ENCODE results near the gene BDNF. TPM values are rescaled to one million over a fixed set of nuclear protein-coding genes. Genes with fewer than 3 reads are reported as not detected.
A peak's percentile ranks its signal among the peaks of the same experiment; 100 is the strongest.
"Not testable (repeated sequence)": the region's sequence is repeated elsewhere in the genome, so short reads cannot be mapped to it uniquely, and the experiment has no call there.

BDNF gene
- total and polyA plus RNA-seq, 8 donors = 0.04 to 0.15 (median 0.09) TPM

- Histone ChIP-seq H3K9me3 (no peaks in the 10 kb centered on the region), H3K27ac (no peak overlapping the region), H3K4me3 (no peak overlapping the region), H3K36me3 (no peaks in the 10 kb centered on the region), H3K4me1 (no peaks in the 10 kb centered on the region), H3K27me3 (no peaks in the 10 kb centered on the region)
- TF ChIP-seq CTCF (IDR thresholded peaks at IDR 0.05) = no peak
- intact Hi-C loops (cut with DNase I) = no loop called here
- 70 to 80% methylated on average over 4 of the region's 4 CpGs for WGBS, 2 donors
- no peak for FAIRE-seq
- DNase-seq = no peak
- ATAC-seq = no peak
Observed at GRCh38 chr11:27678242-27678641, 22.0 kb downstream of the BDNF start.

GRCh38 chr11:27677108-27677507, 23.1 kb downstream of the BDNF start:
- 94 to 98% methylated on average over 4 of the region's 4 CpGs for WGBS, 2 donors
- H3K27ac ChIP-seq = no peak overlapping the region
- no peaks in the 10 kb centered on the region for H3K9me3 ChIP-seq
- no peaks in the 10 kb centered on the region for H3K27me3 ChIP-seq
- DNase-seq = no peak
- no peaks in the 10 kb centered on the region for H3K4me1 ChIP-seq
- TF ChIP-seq CTCF (IDR thresholded peaks at IDR 0.05) = no peak
- intact Hi-C loops (cut with DNase I) = no loop called here
- no peak for FAIRE-seq
- H3K36me3 ChIP-seq = no peaks in the 10 kb centered on the region
- no peak overlapping the region for H3K4me3 ChIP-seq
- no peak for ATAC-seq

- FAIRE-seq (no peak), DNase-seq (no peak), ATAC-seq (no peak)
- no peak for TF ChIP-seq CTCF (IDR thresholded peaks at IDR 0.05)
- no peak overlapping the region for H3K4me3 ChIP-seq
- intact Hi-C loops (cut with DNase I) = no loop called here
- H3K36me3 ChIP-seq = no peaks in the 10 kb centered on the region
- H3K4me1 ChIP-seq = no peaks in the 10 kb centered on the region
- H3K27ac ChIP-seq = no peak overlapping the region
- H3K9me3 ChIP-seq = no peaks in the 10 kb centered on the region
- no peaks in the 10 kb centered on the region for H3K27me3 ChIP-seq
- 86 to 89% methylated on average over 6 of the region's 6 CpGs for WGBS, 2 donors
Observed at GRCh38 chr11:27673979-27674663, 26.1 kb downstream of the BDNF start.

- 92% methylated on average over 2 of the region's 2 CpGs for WGBS, 2 donors
- Histone ChIP-seq H3K4me1 (no peaks in the 10 kb centered on the region), H3K9me3 (no peaks in the 10 kb centered on the region), H3K36me3 (no peaks in the 10 kb centered on the region), H3K4me3 (no peak overlapping the region), H3K27me3 (no peaks in the 10 kb centered on the region), H3K27ac (no peak overlapping the region)
- no peak for DNase-seq
- no peak for FAIRE-seq
- no peak for ATAC-seq
- TF ChIP-seq CTCF (IDR thresholded peaks at IDR 0.05) = no peak
- intact Hi-C loops (cut with DNase I) = no loop called here
Observed at GRCh38 chr11:27672836-27673464, 27.3 kb downstream of the BDNF start.

- H3K4me1 ChIP-seq; FAIRE-seq; ATAC-seq; H3K9me3 ChIP-seq; H3K4me3 ChIP-seq; intact Hi-C loops (cut with DNase I); H3K27ac ChIP-seq; H3K27me3 ChIP-seq; H3K36me3 ChIP-seq: not testable (repeated sequence)
- 78 to 83% methylated on average over 11 of the region's 11 CpGs for WGBS, 2 donors
- DNase-seq = peak in 1 of 6 donors; percentile 30
Observed at GRCh38 chr11:27665508-27666101, 34.6 kb downstream of the BDNF start.

All from pancreas (tissue), 10 donors.